Effector CD4-positive, alpha-beta T cell (primary cell): ENCODE data around the gene ZBTB37.
"Not testable (repeated sequence)": the region's sequence is repeated elsewhere in the genome, so short reads cannot be mapped to it uniquely, and the experiment has no call there.

Experiments
- DNase-seq: peaks from one replicate; pipeline ENCODE4 v3.0.0-alpha.2; 2020
- total RNA-seq: gene quantifications from one replicate; lab custom pipeline; 2026; lab: John Stamatoyannopoulos, UW

The ZBTB37 gene, protein sequence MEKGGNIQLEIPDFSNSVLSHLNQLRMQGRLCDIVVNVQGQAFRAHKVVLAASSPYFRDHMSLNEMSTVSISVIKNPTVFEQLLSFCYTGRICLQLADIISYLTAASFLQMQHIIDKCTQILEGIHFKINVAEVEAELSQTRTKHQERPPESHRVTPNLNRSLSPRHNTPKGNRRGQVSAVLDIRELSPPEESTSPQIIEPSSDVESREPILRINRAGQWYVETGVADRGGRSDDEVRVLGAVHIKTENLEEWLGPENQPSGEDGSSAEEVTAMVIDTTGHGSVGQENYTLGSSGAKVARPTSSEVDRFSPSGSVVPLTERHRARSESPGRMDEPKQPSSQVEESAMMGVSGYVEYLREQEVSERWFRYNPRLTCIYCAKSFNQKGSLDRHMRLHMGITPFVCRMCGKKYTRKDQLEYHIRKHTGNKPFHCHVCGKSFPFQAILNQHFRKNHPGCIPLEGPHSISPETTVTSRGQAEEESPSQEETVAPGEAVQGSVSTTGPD
- 77.3 reads per million, percentile 77 among the genes with 10 or more reads in this experiment for total RNA-seq

DNA sequence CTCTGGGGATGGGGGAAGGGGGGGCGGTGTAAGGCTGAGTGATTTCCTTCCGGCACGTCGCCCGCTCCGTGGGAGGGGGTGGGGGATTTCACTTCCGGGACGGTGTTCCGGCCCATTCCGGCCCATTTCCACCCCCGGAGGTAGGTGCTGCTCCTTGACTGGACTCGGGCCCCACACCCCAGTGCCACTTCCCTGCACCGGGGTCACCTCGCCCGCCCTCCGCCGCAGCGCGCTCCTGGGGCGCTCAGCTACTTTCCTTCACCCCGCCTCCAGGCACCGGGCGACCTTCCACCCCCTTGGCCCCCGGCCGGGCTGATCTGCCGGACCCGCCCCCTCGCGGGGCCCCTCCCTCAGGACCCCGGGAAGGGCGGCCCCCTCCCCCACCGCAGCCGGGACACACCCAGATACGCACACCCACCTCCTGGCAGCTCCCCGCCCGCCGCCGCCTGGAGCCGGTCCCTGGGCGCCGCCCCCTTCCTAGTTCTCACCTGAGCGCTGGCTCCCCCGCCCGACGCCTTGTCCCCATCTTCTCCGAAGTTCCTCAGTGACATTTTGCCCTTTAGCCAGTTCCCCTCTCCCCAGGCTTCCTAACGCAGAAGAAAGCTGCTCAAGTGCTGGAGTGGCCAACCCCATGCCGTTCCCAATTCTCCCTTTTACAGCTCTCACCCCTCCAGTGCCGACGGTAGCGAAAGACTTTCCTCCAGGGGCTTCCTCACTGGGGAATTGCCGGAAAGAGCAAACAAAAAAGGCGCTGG, at the start of gene ZBTB37:
ZBTB37 (plus strand) TSS at position 115 of the 755 bp plus-strand sequence. CDS start 1,846 bp downstream, outside the sequence.
- peak; percentile 85 for DNase-seq

DNA sequence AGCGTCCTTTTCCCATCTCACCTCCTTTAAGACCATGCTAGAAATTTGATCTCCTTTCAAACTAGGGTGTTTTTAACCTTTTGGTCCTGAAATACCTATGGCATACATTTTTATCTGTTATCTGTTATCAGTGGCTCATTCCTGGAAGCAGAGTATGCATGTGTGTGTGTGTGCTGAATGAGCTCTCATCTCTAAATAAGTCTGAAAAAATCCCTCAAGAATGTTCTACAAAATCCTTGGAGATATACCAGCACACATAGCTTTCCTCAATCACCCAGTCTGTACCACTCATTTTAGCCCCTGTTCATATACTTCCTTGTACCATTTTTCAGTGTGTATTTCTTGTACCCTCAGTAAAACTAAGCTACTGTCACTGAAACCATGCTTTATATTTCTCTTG, 49.7 kb upstream of the ZBTB37 start:
- no peak for DNase-seq

DNA sequence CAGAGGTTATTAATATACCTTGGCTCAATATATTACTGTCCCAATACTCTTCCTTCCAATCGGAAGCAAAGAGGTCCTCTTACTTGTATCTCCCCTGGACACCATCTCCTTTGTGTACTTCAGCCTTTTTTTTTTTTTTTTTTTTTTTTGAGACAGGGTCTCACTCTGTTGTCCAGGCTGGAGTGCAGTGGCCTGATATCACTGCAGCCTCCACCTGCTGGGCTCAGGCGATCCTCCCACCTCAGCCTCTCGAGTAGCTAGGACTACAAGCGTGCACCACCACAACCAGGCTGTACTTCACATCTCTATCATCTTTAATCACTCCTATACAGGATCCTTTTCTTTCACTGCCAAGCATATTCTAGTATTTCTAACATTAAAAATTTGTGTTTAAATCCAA, 46.5 kb upstream of the ZBTB37 start:
- no peak for DNase-seq

DNA sequence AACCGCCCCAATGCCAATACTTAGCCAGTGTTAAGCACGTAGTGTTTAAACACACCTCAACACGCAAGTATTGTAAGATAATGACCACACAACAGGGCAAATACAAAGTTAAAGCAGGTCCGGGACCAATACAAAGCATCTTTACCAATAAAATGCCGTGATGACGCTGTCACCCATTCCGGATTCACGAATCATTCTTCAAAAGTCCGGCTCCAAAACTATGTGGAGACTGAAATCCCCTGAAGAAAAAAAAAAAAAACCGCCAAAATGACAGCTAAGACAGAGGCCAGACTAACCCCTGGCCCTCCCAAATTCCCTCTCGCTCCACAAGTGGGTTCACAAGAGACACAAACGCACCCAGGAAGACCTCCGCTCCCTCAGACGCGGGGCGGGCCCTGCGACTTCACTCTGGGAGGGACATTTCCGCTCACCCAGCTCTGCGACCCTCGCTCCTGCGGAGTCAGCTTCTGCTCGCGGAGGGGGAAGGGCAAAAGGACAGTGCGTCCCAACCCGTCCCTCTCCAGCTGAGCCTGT, 44.3 kb upstream of the ZBTB37 start:
- no peak for DNase-seq

DNA sequence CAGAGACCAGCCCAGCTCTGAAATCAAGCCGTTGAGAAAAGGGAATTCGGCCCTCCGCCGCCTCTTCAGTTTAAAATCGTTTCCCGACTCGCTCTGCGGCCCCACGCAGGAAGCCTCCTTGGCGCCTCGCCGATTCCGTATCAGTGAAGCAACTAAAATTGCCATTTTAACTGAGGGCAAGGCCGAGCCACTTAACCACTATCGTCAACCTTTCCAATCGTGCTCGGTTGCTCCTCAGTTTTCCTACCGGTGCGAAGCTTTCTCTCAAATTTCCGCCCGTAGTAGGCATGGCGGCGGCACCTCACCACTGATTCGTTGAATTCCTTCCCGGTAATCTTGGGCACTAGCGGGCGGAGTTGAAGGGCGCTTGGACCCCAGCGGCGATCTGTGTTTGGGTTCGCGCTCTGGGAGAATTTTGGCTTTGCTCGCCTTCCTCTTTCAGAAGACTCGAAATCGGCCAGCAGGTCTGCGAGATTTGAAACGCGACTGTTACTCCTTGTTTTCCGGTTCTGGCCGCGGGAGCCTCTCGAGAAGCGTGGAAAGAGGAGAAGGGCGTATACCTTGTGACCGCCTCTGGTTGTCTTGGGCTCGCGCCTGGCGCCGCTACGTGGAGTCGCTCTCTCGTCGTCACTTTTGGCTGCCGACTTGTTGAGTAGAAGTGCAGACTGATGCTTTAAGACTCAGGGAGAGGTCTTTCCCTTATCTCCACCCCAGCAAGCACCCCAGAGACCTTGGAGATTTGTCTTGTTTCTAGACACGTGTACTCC, 43.7 kb upstream of the ZBTB37 start, which contains the start of the genes CENPL and DARS2:
CENPL (minus strand) TSS at position 569 of the 767 bp plus-strand sequence. CDS start 13,584 bp downstream, outside the sequence.
DARS2 (plus strand) TSS at position 359 of the 767 bp plus-strand sequence. CDS start 557 bp downstream, outside the sequence.
- peak; percentile 88 for DNase-seq

DNA sequence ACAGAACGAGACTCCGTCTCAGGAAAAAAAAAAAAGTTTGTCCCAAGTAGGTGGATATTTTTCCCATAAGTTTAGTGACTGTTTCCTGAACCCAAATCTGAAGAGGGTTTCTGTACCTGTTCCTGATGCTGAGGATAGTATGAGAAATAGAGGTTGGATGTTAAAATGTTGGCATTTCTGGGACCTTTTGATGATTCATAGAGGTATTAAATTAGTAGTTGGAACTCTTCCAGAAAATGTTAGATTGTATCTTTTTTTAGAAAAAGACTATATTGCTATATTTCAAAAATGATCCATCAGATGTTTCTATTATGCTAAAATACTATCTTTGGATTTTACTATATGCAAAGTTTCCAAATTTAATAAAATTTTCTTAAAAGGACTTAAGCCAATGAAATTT, 40.6 kb upstream of the ZBTB37 start:
- DNase-seq, result no peak

DNA sequence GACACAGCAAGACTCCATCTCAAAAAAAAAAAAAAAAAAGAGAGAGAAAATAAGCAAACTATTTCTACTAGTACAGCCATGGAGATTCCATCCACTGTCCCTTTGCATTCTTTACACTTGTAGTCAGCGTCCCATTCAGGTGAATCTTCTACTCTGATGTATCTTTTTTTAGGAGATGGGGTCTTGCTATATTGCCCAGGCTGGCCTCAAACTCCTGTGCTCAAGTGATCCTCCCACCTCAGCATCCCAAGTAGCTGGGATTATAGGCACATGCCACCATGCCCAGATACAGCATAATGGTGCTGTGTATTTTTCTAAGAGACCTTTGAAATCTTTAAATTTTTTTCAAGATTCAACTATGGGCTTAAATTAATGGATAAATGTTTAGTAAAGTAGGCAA, 35.4 kb upstream of the ZBTB37 start:
- DNase-seq, result no peak

DNA sequence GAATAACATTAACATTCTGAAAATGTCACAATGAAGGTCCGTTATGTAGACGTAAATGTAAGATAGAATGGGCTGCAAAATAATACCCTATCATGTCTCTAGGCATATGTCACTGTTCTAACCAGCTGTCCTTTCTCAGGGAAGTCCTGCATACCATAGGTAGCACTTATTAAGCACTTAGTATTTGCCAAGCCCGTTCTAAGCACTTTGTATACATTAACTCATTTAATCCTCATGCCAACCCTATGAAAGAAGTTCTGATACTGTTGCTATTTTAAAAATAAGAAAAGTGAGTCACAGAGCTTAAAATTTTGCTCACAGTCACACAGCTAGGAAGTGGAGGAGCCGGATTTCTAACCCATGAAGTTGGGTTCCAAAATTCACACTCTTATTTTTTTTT, 16.1 kb upstream of the ZBTB37 start:
- DNase-seq, result no peak

DNA sequence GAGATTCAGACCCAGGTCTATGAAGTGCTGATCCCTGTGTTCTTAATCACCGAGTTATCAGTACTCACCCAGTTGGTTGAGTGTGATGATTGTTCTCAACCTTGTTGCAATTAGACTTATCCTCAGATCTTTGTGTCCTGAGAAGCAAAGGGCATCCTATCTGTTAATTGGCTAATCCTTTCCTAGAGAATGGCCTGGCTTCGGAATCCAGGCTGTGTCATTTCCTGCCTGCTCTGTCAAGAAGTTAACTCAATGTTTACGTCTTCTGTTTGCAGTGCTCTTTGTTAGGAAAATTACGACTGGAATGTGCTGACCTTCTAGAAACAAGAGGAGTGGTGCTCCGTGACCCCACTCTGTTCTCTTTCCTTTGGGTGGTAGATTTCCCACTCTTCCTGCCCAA, 15.1 kb upstream of the ZBTB37 start:
- no peak for DNase-seq

DNA sequence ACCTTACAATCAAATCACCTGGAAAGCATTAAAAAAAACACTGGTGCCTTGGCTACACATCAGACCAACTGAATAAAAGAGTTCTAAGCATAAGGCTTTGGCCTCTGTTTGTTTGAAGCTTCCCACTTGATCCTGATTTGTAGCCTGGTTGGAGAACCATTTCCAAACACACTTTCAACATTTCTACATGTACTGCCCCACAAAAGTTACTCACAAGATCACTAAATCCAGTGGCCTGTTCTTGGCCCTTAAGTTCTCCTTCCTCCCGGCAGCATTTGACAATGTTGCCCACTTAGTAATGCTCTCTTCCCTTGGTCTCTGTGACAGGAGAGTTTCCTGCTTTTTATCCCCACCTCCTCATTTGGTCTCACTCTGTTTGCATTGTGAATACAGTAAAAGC, 12.2 kb upstream of the ZBTB37 start:
- DNase-seq, result no peak

DNA sequence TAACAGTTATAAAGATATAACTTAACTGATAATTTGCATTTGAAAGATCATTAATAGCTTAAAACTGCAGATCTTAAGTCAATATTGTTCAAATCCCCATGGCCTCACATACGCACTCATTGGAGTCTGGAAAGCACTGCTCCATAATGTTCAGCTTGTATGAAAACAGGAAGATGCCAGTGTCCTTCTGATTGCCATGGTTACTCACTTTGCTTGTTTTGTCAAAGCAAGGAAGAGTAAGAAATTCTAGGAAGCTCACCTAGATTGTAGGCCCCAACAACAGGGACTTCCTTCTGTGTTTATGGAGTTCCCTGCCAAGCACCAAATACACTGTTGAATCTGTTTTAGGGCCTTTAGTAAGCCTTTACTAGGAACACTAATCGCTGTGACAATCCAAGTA, 11.3 kb upstream of the ZBTB37 start:
- DNase-seq, result no peak

DNA sequence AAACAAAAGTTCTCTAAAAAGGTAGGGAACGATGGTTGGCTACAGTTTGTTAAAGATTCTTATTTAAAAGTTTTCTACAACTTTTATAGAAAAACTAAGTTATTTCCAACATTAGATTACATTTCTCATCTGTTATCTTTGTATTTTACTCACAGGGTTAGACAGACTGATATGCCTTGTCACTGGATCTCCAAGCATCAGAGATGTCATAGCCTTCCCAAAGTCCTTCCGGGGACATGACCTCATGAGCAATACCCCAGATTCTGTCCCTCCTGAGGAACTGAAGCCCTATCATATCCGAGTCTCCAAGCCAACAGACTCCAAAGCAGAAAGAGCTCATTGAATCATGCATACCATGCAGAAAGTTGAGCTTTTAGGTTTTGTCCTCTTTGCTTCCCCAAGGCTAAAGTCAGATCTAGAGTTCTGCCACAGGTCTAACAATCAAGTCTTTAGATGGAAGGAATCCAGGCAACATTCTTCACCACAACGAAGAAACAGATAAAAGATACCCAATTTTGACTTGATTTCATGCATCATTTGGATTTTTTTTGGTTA, 10.7 kb upstream of the ZBTB37 start:
- DNase-seq, result no peak

DNA sequence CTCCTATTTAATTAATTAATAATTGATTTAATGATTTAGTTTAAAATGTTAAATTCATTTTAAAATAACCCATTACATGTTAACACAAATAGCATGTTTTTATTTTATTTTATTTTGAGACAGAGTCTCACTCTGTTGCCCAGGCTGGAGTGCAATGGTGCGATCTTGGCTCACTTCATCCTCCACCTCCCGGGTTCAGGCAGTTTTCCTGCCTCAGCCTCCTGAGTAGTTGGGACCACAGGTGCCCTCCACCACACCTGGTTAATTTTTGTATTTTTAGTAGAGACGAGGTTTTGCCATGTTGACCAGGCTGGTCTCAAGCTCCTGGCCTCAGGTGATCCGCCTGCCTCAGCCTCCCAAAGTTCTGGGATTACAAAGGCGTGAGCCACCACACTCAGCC, 8.6 kb upstream of the ZBTB37 start:
- not testable (repeated sequence) for DNase-seq

DNA sequence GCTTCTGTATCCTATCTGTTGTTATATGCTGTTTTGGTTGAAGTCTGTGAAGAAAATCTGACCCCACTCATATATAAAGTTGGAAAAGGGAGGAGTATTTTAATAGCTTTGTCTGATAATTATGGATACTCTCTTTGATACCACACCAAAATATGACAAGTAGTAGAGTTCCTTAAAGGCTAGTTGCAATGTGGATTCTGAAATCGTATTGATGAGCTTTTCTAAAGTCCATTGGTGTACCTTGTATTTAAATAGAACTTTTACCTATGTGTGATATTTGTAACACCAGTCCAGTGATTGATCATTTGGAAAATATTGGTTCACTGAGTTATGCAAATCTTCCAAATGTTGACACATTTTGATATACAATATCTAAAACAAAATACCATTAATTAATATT, 8.1 kb upstream of the ZBTB37 start:
- no peak for DNase-seq

DNA sequence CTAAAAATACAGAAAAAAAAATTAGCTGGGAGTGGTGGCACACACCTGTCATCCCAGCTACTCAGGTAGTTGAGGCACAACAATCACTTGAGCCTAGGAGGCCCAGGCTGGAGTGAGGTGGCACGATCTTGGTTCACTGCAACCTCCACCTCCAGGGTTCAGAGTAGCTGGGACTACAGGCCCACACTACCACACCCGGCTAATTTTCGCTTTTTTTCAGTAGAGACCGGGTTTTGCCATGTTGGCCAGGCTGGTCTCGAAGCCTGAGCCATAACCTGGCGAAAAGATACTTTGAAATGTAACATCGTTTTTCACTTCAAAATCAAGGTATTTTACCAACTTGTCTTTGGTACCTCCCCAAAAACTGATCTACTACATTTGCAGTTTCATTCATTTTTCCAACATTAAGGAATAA, 6.4 kb upstream of the ZBTB37 start:
- DNase-seq, result no peak

DNA sequence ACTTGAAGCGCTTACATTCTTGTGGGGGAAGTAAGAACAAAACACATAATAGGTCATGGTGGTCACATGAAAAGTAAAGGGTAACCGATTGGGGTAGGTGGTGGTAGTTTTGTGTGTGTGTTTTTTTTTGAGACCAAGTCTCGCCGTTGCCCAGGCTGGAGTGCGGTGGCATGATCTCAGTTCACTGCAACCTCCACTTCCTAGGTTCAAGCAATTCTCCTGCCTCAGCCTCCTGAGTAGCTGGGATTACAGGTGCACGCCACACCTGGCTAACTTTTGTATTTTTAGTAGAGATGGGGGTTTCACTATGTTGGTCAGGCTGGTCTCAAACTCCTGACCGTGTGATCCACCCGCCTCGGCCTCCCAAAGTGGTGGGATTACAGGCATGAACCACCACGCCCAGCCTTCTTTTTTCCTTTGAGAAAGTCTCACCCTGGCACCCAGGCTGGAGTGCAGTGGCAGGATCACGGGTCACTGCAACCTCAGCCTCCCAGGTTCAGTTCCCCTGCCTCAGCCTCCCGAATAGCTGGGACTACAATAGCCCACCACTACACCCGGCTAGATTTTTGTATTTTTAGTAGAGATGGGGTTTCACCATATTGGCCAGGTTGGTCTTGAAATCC, 5.9 kb upstream of the ZBTB37 start:
- DNase-seq, result not testable (repeated sequence)

DNA sequence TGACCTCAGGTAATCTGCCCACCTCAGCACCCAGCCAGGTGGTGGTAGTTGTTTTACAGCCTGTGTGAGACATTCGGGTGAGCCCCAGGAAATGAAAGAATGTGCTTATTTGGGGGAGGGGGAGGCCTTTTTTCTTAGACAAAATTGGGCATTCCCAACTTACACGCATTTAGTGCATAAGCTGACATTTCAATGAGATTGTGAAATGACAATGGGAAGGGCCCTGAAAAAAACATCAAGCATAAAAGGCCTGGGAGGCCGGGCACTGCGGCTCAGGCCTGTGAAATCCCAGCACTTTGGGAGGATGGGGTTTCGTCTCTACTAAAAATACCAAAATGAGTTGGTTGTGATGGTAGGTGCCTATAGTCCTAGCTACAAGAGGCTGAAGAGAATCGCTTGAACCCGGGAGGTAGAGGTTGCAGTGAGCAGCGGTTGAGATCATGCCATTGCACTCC, 5.4 kb upstream of the ZBTB37 start:
- no peak for DNase-seq

DNA sequence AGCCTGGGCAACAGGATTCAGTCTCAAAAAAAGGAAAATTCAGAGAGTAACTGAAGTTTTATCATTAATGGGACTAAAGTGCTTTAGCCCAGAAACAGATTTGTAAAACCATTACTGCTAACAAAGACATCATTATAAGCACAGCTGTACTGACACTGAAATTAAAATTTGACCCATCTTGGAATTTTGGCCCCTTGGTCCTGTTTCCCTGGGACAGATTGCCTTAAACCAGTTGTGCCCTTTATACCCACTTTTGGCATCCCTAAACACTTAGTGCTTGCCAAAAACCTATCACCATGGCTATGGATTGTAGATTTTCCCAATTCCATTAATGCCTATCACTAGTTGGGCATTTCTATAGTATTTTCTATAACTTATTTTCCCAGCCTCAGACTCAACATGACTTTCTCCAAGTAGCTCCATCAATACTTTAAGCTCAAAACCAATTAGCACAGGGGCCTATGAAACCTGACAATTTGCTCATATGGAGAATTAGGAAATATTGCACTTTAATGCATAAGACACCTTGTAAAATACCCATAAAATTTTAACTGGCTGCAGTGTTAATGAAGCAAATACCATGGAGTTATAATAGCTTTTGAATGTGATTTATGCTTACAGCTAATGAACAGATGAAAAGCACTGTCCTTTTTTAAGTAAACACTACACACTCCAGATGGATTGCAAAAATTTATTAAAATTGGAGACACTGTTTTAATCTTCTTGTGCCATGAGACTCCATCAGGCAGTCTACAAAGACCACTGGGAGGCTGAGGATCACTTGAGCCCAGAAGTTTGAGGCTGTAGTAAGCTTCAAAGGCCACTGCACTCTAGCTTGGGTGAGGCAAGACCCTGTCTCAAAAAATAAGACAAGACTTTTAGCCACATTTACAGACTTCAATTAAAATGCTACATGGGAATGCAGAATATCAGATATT, 4.7 kb upstream of the ZBTB37 start:
- no peak for DNase-seq

DNA sequence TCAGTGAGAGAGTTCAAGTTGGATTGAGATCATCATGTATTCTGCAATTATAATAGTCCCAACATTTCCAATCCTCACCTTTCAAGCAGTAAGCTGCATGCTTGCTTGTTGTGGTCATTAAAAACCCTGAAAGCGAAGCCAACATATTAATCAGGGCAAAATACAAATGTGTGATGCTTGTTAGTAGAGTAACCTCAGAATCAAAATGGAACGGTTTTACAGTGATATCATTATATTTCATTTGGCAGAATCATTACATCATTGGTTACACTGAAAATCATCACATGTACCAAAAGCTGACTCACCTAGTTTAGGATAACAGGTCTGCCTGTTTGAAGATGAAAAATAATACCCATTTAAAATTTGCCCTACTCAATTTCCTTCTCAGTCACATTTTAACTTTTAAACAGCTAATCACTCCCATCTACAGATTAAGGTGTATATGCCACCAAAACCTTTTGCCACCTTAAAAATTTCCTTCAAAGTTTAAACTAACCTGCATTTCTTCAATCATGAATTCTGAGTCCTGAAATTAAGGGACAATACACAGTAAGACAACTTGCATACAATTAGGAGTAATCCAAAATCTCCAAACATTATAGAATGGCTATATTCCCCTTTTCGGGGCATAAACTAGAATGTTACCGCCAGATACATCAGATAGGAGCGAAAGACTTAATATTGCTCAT, 3.9 kb upstream of the ZBTB37 start:
- no peak for DNase-seq
